SK-N-SH treated with all-trans-retinoic acid at 6 μM for 48 hours (cell line): ENCODE results near the gene STT3A.

Experiments
- ATAC-seq: fragments of 200-7000 bp; cut with Tn5 transposase; 3 replicates; pipeline ENCODE4 v1.9.1; 2020; ENCODE audit warnings: mild to moderate bottlenecking, moderate library complexity
- BACH2 ChIP-seq: fragments of 250-450 bp; sonication (Bioruptor Pico); IDR thresholded peaks from 2 replicates; pipeline ENCODE4 v1.9.0; 2021; ENCODE audit warnings: mild to moderate bottlenecking, borderline replicate concordance
- CSRNP3 ChIP-seq: fragments of 250-450 bp; sonication (Bioruptor Pico); IDR thresholded peaks from 2 replicates; pipeline ENCODE4 v1.5.1; 2021; ENCODE audit warnings: mild to moderate bottlenecking, moderate library complexity
- ESRRG ChIP-seq: fragments of 250-450 bp; sonication (Bioruptor Pico); IDR thresholded peaks from 2 replicates; pipeline ENCODE4 v1.6.1; 2021; ENCODE audit warnings: mild to moderate bottlenecking
- GLIS3 ChIP-seq: fragments of 250-450 bp; sonication (Bioruptor Pico); IDR thresholded peaks from 2 replicates; pipeline ENCODE4 v1.5.0; 2020; ENCODE audit warnings: mild to moderate bottlenecking, moderate library complexity
- OSR1 ChIP-seq: fragments of 250-450 bp; sonication (Bioruptor Pico); IDR thresholded peaks from 2 replicates; pipeline ENCODE4 v1.8.0; 2022; ENCODE audit warnings: moderate library complexity, mild to moderate bottlenecking, inconsistent platforms
- PATZ1 ChIP-seq: fragments of 250-450 bp; sonication (Bioruptor Pico); IDR thresholded peaks from 2 replicates; pipeline ENCODE4 v1.8.0; 2020; ENCODE audit warnings: mild to moderate bottlenecking, moderate library complexity, borderline replicate concordance
- POU6F1 ChIP-seq: fragments of 250-450 bp; sonication (Bioruptor Pico); IDR thresholded peaks from 2 replicates; pipeline ENCODE4 v1.8.0; 2021; ENCODE audit warnings: low read depth, mild to moderate bottlenecking, moderate library complexity, borderline replicate concordance
- PPARA ChIP-seq: fragments of 250-450 bp; sonication (Bioruptor Pico); IDR thresholded peaks from 2 replicates; pipeline ENCODE4 v1.5.0; 2020; ENCODE audit warnings: mild to moderate bottlenecking, borderline replicate concordance
- SNAI2 ChIP-seq: fragments of 250-450 bp; sonication (Bioruptor Pico); IDR thresholded peaks from 2 replicates; pipeline ENCODE4 v1.5.0; 2020; ENCODE audit warnings: mild to moderate bottlenecking, moderate library complexity
- TOX ChIP-seq: fragments of 250-450 bp; sonication (Bioruptor Pico); IDR thresholded peaks from 2 replicates; pipeline ENCODE4 v1.8.0; 2021; ENCODE audit warnings: mild to moderate bottlenecking, moderate library complexity, borderline replicate concordance
- TSHZ2 ChIP-seq: fragments of 250-450 bp; sonication (Bioruptor Pico); IDR thresholded peaks from 2 replicates; pipeline ENCODE4 v1.5.0; 2020; ENCODE audit warnings: mild to moderate bottlenecking, moderate library complexity
- ZC3H10 ChIP-seq: fragments of 250-450 bp; sonication (Bioruptor Pico); IDR thresholded peaks from 2 replicates; pipeline ENCODE4 v1.5.1; 2021; ENCODE audit warnings: mild to moderate bottlenecking, moderate library complexity
- ZFP3 ChIP-seq: fragments of 250-450 bp; sonication (Bioruptor Pico); IDR thresholded peaks from 2 replicates; pipeline ENCODE4 v1.5.0; 2020; ENCODE audit warnings: mild to moderate bottlenecking, moderate library complexity
- ZFP30 ChIP-seq: fragments of 450-650 bp; formaldehyde crosslinking; IDR thresholded peaks from 2 replicates; pipeline ENCODE4 v1.5.0; 2022; ENCODE audit warnings: mild to moderate bottlenecking, moderate library complexity
- ZNF565 ChIP-seq: fragments of 450-650 bp; formaldehyde crosslinking; conservative IDR thresholded peaks from 2 replicates; pipeline ENCODE4 v1.5.0; 2020; ENCODE audit warnings: low read depth, mild to moderate bottlenecking, moderate library complexity
- ZNF70 ChIP-seq: fragments of 450-650 bp; formaldehyde crosslinking; IDR thresholded peaks from 2 replicates; pipeline ENCODE4 v1.5.0; 2020; ENCODE audit warnings: mild to moderate bottlenecking, moderate library complexity
- ZNF8 ChIP-seq: fragments of 450-650 bp; formaldehyde crosslinking; IDR thresholded peaks from 2 replicates; pipeline ENCODE4 v1.5.0; 2020; ENCODE audit warnings: mild to moderate bottlenecking, moderate library complexity

STT3A gene

GRCh38 chr11:125579811-125580210 lies 12.8 kb upstream of the STT3A start (continued):
- TF ChIP-seq CSRNP3 (no peak), ZNF70 (CRISPR knock-in tag) (no peak), PPARA (CRISPR knock-in tag) (no peak), ESRRG (CRISPR knock-in tag) (no peak), PATZ1 (CRISPR knock-in tag) (no peak), ZFP3 (no peak), GLIS3 (CRISPR knock-in tag) (no peak)

GRCh38 chr11:125583496-125583895 lies 9.2 kb upstream of the STT3A start:
- TF ChIP-seq OSR1 (CRISPR knock-in tag) (no peak), ZFP3 (no peak), POU6F1 (no peak), TSHZ2 (CRISPR knock-in tag) (no peak), GLIS3 (CRISPR knock-in tag) (no peak), ESRRG (CRISPR knock-in tag) (no peak), ZFP30 (no peak), PPARA (CRISPR knock-in tag) (no peak), TOX (no peak)
- ATAC-seq, result no peak

GRCh38 chr11:125585487-125585886 lies 7.2 kb upstream of the STT3A start:
- TF ChIP-seq ZFP30, result no peak
- TF ChIP-seq, all 23 proteins: peak for 0
- ATAC-seq, result no peak

- TF ChIP-seq ESRRG (CRISPR knock-in tag), result no peak
- TF ChIP-seq SNAI2, result no peak
- TF ChIP-seq ZC3H10 (CRISPR knock-in tag), result no peak
- no peak for TF ChIP-seq BACH2 (CRISPR knock-in tag)
- no peak for TF ChIP-seq TSHZ2 (CRISPR knock-in tag)
- TF ChIP-seq ZNF8 (CRISPR knock-in tag), result no peak
- TF ChIP-seq ZNF565 (CRISPR knock-in tag), result no peak
- TF ChIP-seq GLIS3 (CRISPR knock-in tag), result no peak
- TF ChIP-seq PPARA (CRISPR knock-in tag), result no peak
- ATAC-seq, result no peak
These were observed 6.0 kb upstream of the STT3A start for GRCh38 chr11:125586623-125587022.
